ENCODE data around the gene GNAT1. TPM values are rescaled to one million over a fixed set of nuclear protein-coding genes. Genes with fewer than 3 reads are reported as not detected.

Gene GNAT1
- total RNA-seq, 4 donors from 2014 or later: 1.3 TPM; not detected in 3

GRCh38 chr3:50171540-50172301 is 19.7 kb upstream of the GNAT1 start:
- no peak for DNase-seq (ENCODE audit: low spot score)
- ATAC-seq (ENCODE audit: low FRiP score): no peak

GRCh38 chr3:50172626-50173220 is 18.7 kb upstream of the GNAT1 start:
- no peak for DNase-seq (ENCODE audit: low spot score)
- TF ChIP-seq, protein P1, sequence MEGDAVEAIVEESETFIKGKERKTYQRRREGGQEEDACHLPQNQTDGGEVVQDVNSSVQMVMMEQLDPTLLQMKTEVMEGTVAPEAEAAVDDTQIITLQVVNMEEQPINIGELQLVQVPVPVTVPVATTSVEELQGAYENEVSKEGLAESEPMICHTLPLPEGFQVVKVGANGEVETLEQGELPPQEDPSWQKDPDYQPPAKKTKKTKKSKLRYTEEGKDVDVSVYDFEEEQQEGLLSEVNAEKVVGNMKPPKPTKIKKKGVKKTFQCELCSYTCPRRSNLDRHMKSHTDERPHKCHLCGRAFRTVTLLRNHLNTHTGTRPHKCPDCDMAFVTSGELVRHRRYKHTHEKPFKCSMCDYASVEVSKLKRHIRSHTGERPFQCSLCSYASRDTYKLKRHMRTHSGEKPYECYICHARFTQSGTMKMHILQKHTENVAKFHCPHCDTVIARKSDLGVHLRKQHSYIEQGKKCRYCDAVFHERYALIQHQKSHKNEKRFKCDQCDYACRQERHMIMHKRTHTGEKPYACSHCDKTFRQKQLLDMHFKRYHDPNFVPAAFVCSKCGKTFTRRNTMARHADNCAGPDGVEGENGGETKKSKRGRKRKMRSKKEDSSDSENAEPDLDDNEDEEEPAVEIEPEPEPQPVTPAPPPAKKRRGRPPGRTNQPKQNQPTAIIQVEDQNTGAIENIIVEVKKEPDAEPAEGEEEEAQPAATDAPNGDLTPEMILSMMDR (IDR thresholded peaks at IDR 0.05): no peak
- no peak for ATAC-seq (ENCODE audit: low FRiP score)

More at GRCh38 chr3:50171540-50172301, 19.7 kb upstream of the GNAT1 start:
- TF ChIP-seq, protein P1 (IDR thresholded peaks at IDR 0.05): no peak

GRCh38 chr3:50173685-50174516 is 17.5 kb upstream of the GNAT1 start:
- no peak for ATAC-seq (ENCODE audit: low FRiP score)

GRCh38 chr3:50174517-50174895 is 16.9 kb upstream of the GNAT1 start:
- DNase-seq (ENCODE audit: low spot score) (no peak), ATAC-seq (ENCODE audit: low FRiP score) (no peak)
- TF ChIP-seq, protein P1 (IDR thresholded peaks at IDR 0.05): no peak

More at GRCh38 chr3:50173685-50174516, 17.5 kb upstream of the GNAT1 start:
- TF ChIP-seq, protein P1 (IDR thresholded peaks at IDR 0.05): no peak
- DNase-seq (ENCODE audit: low spot score): no peak

DNA sequence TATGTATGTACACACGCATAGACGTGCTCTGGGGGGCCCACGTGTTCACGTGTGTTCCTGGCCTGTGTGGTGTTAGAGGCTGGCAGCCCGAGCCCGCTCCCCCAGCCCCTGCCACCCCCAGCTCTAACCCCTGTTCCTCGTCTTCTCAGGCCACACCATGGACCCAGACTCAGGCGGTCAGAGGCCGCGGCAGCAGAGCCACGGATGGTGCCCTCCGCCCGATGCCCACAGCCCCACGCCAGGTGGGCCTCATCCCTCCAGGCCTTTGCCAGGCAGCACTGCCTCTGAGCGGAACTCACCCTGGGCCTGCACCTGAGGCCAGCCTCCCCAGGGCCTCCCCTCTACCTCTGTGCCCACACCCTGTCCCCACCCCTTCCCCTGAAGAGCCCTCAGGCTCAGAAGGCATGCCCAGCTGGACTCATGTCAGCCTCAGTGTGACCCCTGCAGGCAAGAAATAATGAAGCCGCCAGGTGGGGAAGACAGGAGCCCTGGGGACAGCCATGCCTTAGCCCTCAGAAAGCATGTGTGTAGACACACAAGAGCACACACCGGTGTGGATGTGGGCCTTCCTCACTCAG is 16.4 kb upstream of the GNAT1 start:
- no peak for DNase-seq (ENCODE audit: low spot score)
- ATAC-seq (ENCODE audit: low FRiP score): no peak
- TF ChIP-seq, protein P1 (IDR thresholded peaks at IDR 0.05): no peak

DNA sequence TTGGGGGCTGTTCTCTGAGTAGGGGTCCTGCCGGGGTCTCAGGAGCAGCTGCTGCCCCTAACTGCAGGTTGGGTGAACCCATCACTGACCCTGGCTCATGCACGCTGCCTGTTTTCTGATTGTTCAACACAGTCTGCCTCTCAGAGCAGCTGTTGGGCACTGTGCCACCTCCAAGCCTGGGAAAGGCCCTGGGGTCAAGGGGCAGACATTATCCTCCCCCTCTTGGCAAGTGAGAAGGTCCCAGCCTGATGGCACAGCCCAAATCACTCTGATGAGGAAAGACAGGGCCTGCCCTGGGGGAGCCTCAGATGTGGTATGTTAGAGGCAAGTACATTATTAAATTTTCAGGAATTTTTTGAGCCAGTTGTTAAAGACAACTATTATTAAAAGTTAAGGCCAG is 14.1 kb upstream of the GNAT1 start:
- DNase-seq (ENCODE audit: low spot score) (no peak), ATAC-seq (ENCODE audit: low FRiP score) (no peak)
- TF ChIP-seq, protein P1 (IDR thresholded peaks at IDR 0.05): no peak
